ENCODE data around the gene PPP1R14C. TPM values are rescaled to one million over a fixed set of nuclear protein-coding genes. Genes with fewer than 3 reads are reported as not detected.

The PPP1R14C gene
- total and polyA plus RNA-seq, 10 donors, result 0.06 to 0.39 (median 0.18) TPM; not detected in 4

- Histone ChIP-seq H3K36me3 (no peaks in the 10 kb centered on the region), H3K4me1 (peaks cover 0 to 31% (median 8%) of the 10 kb centered on the region in 6 donors), H3K9me3 (no peaks in the 10 kb centered on the region), H3K27ac (no peak overlapping the region), H3K4me3 (no peak overlapping the region), H3K27me3 (replicated peaks in 1 of 7) (no peaks in the 10 kb centered on the region)
- no peak for DNase-seq
- intact Hi-C loops (cut with DNase I; ENCODE audit: low total_unique reads), result no loop called here
- 85 to 100% (median 91%) methylated on average over 1 of the region's 1 CpG for WGBS, 5 donors
- TF ChIP-seq CTCF (IDR thresholded peaks at IDR 0.05 in 8 of 11, conservative IDR thresholded peaks at IDR 0.05 in 3 of 11) (no peak), POLR2A (IDR thresholded peaks at IDR 0.05) (no peak), POLR2AphosphoS5 (IDR thresholded peaks at IDR 0.05) (no peak)
Observed at GRCh38 chr6:150180517-150180916, 37.7 kb downstream of the PPP1R14C start.

GRCh38 chr6:150182460-150183078 lies 39.7 kb downstream of the PPP1R14C start:
- Histone ChIP-seq H3K9me3 (no peaks in the 10 kb centered on the region), H3K27ac (no peak overlapping the region), H3K4me1 (peaks cover 0 to 35% (median 11%) of the 10 kb centered on the region in 6 donors), H3K4me3 (no peak overlapping the region), H3K36me3 (no peaks in the 10 kb centered on the region), H3K27me3 (replicated peaks in 1 of 7) (no peaks in the 10 kb centered on the region)
- WGBS, 5 donors, result 85 to 95% (median 95%) methylated on average over 4 of the region's 4 CpGs
- DNase-seq, result no peak
- intact Hi-C loops (cut with DNase I; ENCODE audit: low total_unique reads), result no loop called here
- TF ChIP-seq POLR2A (IDR thresholded peaks at IDR 0.05), result no peak
- TF ChIP-seq CTCF (IDR thresholded peaks at IDR 0.05 in 8 of 11, conservative IDR thresholded peaks at IDR 0.05 in 3 of 11), result no peak
- TF ChIP-seq POLR2AphosphoS5 (IDR thresholded peaks at IDR 0.05), result no peak

GRCh38 chr6:150183105-150183504 lies 40.3 kb downstream of the PPP1R14C start:
- TF ChIP-seq POLR2AphosphoS5 (IDR thresholded peaks at IDR 0.05), result no peak
- TF ChIP-seq CTCF (IDR thresholded peaks at IDR 0.05 in 8 of 11, conservative IDR thresholded peaks at IDR 0.05 in 3 of 11), result no peak
- TF ChIP-seq POLR2A (IDR thresholded peaks at IDR 0.05), result no peak
- WGBS, 5 donors, result 35 to 61% (median 45%) methylated on average over 4 of the region's 4 CpGs
- H3K9me3 ChIP-seq, result no peaks in the 10 kb centered on the region
- intact Hi-C loops (cut with DNase I; ENCODE audit: low total_unique reads), result no loop called here
- no peaks in the 10 kb centered on the region for H3K36me3 ChIP-seq
- no peak for DNase-seq
- no peak overlapping the region for H3K4me3 ChIP-seq
- H3K4me1 ChIP-seq, result peaks cover 0 to 35% (median 11%) of the 10 kb centered on the region in 6 donors
- H3K27me3 ChIP-seq (replicated peaks in 1 of 7), result no peaks in the 10 kb centered on the region
- no peak overlapping the region for H3K27ac ChIP-seq

- H3K27ac ChIP-seq, result no peak overlapping the region
- H3K4me3 ChIP-seq, result no peak overlapping the region
- no peak for DNase-seq
- H3K27me3 ChIP-seq (replicated peaks in 1 of 7), result no peaks in the 10 kb centered on the region
- TF ChIP-seq POLR2A (IDR thresholded peaks at IDR 0.05), result no peak
- no peak for TF ChIP-seq CTCF (IDR thresholded peaks at IDR 0.05 in 8 of 11, conservative IDR thresholded peaks at IDR 0.05 in 3 of 11)
- TF ChIP-seq POLR2AphosphoS5 (IDR thresholded peaks at IDR 0.05), result no peak
- H3K36me3 ChIP-seq, result no peaks in the 10 kb centered on the region
- H3K9me3 ChIP-seq, result no peaks in the 10 kb centered on the region
- peaks cover 0 to 35% (median 11%) of the 10 kb centered on the region in 6 donors for H3K4me1 ChIP-seq
- intact Hi-C loops (cut with DNase I; ENCODE audit: low total_unique reads), result no loop called here
- 83 to 95% (median 91%) methylated on average over 6 of the region's 6 CpGs for WGBS, 5 donors
Observed at GRCh38 chr6:150183966-150184365, 41.1 kb downstream of the PPP1R14C start.
